Activated CD8-positive, alpha-beta T cell treated with anti-CD3 and anti-CD28 coated beads for 36 hours (primary cell): Measurements from ENCODE around the gene MLYCD. TPM values are rescaled to one million over a fixed set of nuclear protein-coding genes. Genes with fewer than 3 reads are reported as not detected.

Experiments used
- ATAC-seq: fragments of 200-7000 bp; cut with Tn5 transposase; one replicate; pipeline ENCODE4 v1.10.0; 2021; ENCODE audit warnings: mild to moderate bottlenecking, moderate library complexity
- CTCF ChIA-PET: fragments of 350-600 bp; sonication (Branson Sonifier 250); formaldehyde crosslinking; loops from one replicate; lab custom pipeline; 2021; ENCODE audit warnings: antibody characterized with exemption; lab: Charles Lee
- POLR2A ChIA-PET: fragments of 350-600 bp; sonication (Branson Sonifier 250); formaldehyde crosslinking; loops from one replicate; lab custom pipeline; 2021; ENCODE audit warnings: antibody characterized with exemption; lab: Charles Lee
- DNase-seq: peaks from one replicate; pipeline ENCODE4 v3.0.0-alpha.2; 2020
- H3K27ac Mint-ChIP-seq: one replicate; pipeline ENCODE4 v1.8.0; 2021; ENCODE audit warnings: mild to moderate bottlenecking, mixed read lengths
- H3K27me3 Mint-ChIP-seq: one replicate; pipeline ENCODE4 v1.8.0; 2021; ENCODE audit warnings: mixed read lengths
- H3K36me3 Mint-ChIP-seq: one replicate; pipeline ENCODE4 v1.8.0; 2021; ENCODE audit warnings: low read depth, mixed read lengths
- H3K4me1 Mint-ChIP-seq: one replicate; pipeline ENCODE4 v1.8.0; 2021; ENCODE audit warnings: low read depth, mixed read lengths
- H3K4me3 Mint-ChIP-seq: one replicate; pipeline ENCODE4 v1.8.0; 2021; ENCODE audit warnings: mild to moderate bottlenecking, moderate library complexity, mixed read lengths
- H3K9me3 Mint-ChIP-seq: one replicate; pipeline ENCODE4 v1.8.0; 2021; ENCODE audit warnings: mixed read lengths
- intact Hi-C: fragments of 100-400 bp; cut with micrococcal nuclease; formaldehyde crosslinking; loops from one replicate; pipeline ENCODE4 v1.10.0; 2022
- total RNA-seq, 2 experiments: library from RNA; stranded (reverse); gene quantifications; one replicate each; pipeline ENCODE4 v1.2.3, GENCODE V29; 2021
- TF ChIP-seq, protein P1 (sequence below): fragments of 200-600 bp; IDR thresholded peaks from one replicate; pipeline ENCODE4 v1.8.0; 2022; ENCODE audit warnings: antibody characterized with exemption, mild to moderate bottlenecking

MLYCD gene
- total RNA-seq, 2 experiments from 2014 or later: 3.5 to 3.7 TPM

DNA sequence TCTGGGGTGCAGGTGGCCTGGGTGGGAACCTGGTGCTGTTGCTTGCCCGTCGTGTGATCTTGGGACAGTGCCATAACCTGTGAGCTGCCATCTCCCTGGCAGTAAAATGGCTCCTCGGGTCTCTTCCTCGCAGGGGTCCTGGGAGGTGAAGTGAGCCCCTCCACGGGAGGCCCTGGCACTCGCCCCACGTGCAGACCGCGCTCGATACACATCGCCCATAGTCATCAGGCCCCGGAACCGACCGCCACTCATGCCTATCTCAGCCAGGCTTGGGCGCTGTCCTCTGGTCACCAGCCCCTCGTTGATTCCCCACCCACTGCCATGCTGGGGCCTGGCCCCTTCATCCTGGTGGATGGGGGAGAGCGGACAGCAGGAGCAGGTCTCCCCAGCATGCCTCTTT, 32.6 kb downstream of the MLYCD start:
- TF ChIP-seq, protein P1, sequence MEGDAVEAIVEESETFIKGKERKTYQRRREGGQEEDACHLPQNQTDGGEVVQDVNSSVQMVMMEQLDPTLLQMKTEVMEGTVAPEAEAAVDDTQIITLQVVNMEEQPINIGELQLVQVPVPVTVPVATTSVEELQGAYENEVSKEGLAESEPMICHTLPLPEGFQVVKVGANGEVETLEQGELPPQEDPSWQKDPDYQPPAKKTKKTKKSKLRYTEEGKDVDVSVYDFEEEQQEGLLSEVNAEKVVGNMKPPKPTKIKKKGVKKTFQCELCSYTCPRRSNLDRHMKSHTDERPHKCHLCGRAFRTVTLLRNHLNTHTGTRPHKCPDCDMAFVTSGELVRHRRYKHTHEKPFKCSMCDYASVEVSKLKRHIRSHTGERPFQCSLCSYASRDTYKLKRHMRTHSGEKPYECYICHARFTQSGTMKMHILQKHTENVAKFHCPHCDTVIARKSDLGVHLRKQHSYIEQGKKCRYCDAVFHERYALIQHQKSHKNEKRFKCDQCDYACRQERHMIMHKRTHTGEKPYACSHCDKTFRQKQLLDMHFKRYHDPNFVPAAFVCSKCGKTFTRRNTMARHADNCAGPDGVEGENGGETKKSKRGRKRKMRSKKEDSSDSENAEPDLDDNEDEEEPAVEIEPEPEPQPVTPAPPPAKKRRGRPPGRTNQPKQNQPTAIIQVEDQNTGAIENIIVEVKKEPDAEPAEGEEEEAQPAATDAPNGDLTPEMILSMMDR: no peak
- ATAC-seq (no peak), DNase-seq (no peak)
- H3K36me3 Mint-ChIP-seq: no peaks in the 10 kb centered on the region
- H3K27me3 Mint-ChIP-seq: no peaks in the 10 kb centered on the region
- peaks cover under 1% of the 10 kb centered on the region for H3K4me1 Mint-ChIP-seq
- no peak overlapping the region for H3K27ac Mint-ChIP-seq
- H3K4me3 Mint-ChIP-seq: no peak overlapping the region
- intact Hi-C loops: no loop called here
- POLR2A ChIA-PET: no interaction called here
- CTCF ChIA-PET: interaction anchor here (1.4 kb wide), 1 partner anchor 25 kb away, joined by 4 read pairs; no protein-coding TSS in a partner anchor
- no peaks in the 10 kb centered on the region for H3K9me3 Mint-ChIP-seq

DNA sequence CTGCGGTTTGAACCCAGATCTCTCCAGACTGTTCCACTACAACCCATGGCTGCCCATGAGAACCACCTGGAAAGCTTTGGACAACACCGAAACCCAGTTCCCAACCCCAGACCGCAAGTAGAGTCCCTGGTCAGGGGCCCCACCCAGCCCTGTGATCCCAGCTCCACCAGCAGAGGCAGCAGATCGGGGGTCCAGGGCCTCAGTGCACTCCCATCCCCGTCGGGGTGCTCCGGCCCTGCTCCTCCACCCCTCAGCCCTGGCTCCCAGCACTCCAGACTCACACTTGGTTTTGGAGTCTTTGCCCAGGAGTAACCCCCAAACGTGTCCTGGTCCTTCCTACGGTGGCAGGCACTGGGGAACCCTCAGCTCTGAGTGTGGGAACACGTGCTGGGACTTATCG, 33.4 kb downstream of the MLYCD start:
- Mint-ChIP-seq H3K9me3 (no peaks in the 10 kb centered on the region), H3K36me3 (no peaks in the 10 kb centered on the region), H3K4me1 (no peaks in the 10 kb centered on the region), H3K4me3 (no peak overlapping the region), H3K27me3 (no peaks in the 10 kb centered on the region), H3K27ac (no peak overlapping the region)
- TF ChIP-seq, protein P1: no peak
- POLR2A ChIA-PET: no interaction called here
- ATAC-seq (no peak), DNase-seq (no peak)
- CTCF ChIA-PET: interaction anchor here (1.4 kb wide), 1 partner anchor 24 kb away, joined by 4 read pairs; no protein-coding TSS in a partner anchor
- intact Hi-C loops: no loop called here

DNA sequence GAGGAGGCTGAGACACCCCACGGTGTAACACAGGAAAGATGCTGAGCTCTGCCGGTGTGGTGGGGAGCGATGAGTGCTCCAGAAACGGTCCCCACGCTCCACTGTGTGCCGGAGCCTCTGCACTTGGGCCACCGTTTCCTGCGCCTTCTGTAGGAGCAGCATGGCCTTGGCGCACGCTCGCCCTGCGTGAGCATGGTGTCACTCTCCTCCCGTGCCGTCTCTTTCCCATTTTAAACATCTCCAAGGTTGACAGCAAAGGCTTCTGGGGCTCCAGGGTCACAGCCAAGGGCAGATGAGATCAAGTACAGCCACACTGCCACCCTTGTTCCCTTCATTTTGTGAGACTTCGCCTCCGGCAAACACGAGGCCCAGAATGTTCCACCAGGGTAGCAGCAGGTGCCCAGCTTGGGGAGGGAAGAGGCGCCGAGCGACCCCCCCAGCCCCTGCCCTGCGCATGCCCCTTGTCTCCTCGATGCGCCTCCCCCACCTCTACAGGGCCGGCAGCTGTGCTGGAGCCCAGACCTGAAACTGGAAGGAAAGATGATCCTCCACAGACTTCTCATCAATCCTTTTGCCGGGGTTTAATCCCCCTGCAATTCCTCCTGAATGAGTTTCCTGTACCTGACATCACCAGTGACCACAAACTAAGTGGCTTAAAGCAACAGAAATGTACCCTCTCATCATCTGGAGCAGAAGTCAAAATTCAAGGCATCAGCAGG, 34.2 kb downstream of the MLYCD start:
- no peak overlapping the region for H3K4me3 Mint-ChIP-seq
- no peak overlapping the region for H3K27ac Mint-ChIP-seq
- no peaks in the 10 kb centered on the region for H3K9me3 Mint-ChIP-seq
- intact Hi-C loops: no loop called here
- TF ChIP-seq, protein P1: no peak
- no peak for ATAC-seq
- H3K27me3 Mint-ChIP-seq: no peaks in the 10 kb centered on the region
- no peaks in the 10 kb centered on the region for H3K36me3 Mint-ChIP-seq
- DNase-seq: no peak
- H3K4me1 Mint-ChIP-seq: no peaks in the 10 kb centered on the region
- POLR2A ChIA-PET: no interaction called here
- CTCF ChIA-PET: interaction anchor here (0.6 to 1.4 kb wide), 2 partner anchors 23 to 344 kb away, joined by 3 to 4 read pairs; no protein-coding TSS in a partner anchor

DNA sequence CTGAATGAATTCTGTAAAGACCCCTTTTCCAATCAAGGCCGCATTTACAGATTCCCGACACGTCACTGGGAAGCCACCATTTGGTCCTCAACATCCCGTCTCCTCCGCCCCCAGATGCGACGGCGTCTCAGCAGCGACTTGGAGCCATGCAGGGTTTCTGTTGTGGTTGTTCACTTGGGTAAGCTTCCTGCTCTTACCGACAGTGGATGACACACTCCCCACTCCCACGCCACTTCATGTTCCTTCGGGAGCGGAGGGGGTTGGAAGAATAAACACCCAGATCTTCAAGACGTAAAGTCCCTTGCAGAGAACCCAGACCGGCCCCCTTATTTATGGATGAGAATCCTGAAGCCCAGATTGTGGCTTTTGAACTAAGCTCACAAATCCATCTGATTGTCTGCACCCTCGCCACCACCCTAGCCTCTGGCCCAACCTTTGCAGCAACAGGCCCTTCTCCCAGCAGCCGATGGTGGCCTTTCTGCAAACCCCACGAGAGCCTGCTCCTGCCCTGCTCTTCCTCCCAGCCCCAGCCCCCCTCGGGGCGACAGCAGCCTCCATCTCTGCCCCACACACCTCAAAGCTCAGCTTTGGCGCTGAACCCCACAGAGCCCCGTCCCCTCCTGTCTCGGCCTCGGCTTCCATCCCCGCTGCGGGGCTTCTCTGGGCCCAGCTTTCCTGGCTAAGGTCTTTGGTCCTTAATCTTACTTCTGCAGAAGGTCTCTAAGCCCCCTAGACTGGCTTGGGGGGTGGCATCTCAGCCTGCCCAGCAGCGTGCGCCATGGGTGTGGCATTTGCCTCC, 35.2 kb downstream of the MLYCD start:
- H3K27ac Mint-ChIP-seq: no peak overlapping the region
- H3K36me3 Mint-ChIP-seq: no peaks in the 10 kb centered on the region
- CTCF ChIA-PET: interaction anchor here (0.6 to 1.3 kb wide), 2 partner anchors 24 to 343 kb away, joined by 3 read pairs; no protein-coding TSS in a partner anchor
- no peak overlapping the region for H3K4me3 Mint-ChIP-seq
- H3K27me3 Mint-ChIP-seq: no peaks in the 10 kb centered on the region
- ATAC-seq: no peak
- no peak for DNase-seq
- intact Hi-C loops: no loop called here
- POLR2A ChIA-PET: no interaction called here
- TF ChIP-seq, protein P1: no peak
- H3K9me3 Mint-ChIP-seq: no peaks in the 10 kb centered on the region
- peaks cover under 1% of the 10 kb centered on the region for H3K4me1 Mint-ChIP-seq

DNA sequence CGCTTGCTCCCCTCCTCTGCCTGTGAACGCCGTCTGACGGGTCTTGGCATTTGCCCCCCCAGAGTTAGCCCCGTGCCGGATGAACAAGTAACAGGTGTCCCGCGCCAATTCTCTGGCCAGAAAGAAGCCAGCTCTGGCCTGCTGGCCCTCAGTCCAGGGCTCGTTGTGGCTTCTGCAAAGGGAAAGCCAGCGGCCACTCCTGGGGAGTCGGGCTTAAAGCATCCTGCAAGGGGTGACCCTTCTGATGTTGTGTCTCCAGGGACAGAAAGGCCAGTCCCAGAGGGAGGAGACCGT, 35.7 kb downstream of the MLYCD start:
- Mint-ChIP-seq H3K9me3 (no peaks in the 10 kb centered on the region), H3K4me3 (no peak overlapping the region), H3K27ac (no peak overlapping the region), H3K27me3 (no peaks in the 10 kb centered on the region), H3K4me1 (peaks cover 6% of the 10 kb centered on the region), H3K36me3 (no peaks in the 10 kb centered on the region)
- CTCF ChIA-PET: interaction anchor here (1.3 kb wide), 1 partner anchor 23 kb away, joined by 3 read pairs; no protein-coding TSS in a partner anchor
- no peak for ATAC-seq
- POLR2A ChIA-PET: no interaction called here
- intact Hi-C loops: no loop called here
- TF ChIP-seq, protein P1: no peak
- DNase-seq: no peak
